ENCODE results near the gene SENP8.

SENP8 gene

DNA sequence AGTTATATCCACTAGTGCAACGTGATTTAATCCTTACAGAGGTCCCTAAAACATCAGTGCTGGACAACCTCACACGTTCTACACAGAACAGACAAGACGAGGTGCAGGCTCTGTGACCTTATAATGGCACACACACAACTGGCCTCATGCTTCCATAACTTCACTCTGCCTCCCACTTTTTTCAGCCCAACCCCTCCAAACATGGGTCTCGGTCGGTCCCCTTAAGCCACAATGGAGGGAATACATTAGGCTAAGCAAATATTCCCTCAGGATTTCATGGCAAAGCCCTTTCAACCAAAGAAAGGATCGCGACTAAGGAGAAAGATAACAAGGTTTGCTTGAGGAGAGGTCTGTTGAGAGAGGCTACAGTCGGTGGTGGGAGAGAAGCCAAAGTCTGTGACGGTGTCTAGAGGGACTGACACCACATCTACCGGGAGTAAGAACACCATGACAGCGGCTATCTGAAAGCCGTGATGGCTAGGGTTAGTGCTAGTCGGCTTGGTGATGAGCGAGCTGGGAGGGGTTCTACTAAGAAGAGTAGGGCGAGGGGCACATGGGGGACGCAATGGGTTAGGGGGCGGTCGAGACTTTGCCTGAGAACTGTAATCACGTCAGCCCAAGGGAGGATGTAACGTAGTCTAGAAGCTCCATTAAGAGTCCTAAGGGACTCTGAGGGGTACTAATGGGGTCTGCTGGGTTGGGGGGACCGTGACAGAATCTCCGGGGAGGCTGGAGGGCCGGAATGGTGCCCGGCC is 1.3 kb upstream of the SENP8 start:
- DNase-seq, result no peak

DNA sequence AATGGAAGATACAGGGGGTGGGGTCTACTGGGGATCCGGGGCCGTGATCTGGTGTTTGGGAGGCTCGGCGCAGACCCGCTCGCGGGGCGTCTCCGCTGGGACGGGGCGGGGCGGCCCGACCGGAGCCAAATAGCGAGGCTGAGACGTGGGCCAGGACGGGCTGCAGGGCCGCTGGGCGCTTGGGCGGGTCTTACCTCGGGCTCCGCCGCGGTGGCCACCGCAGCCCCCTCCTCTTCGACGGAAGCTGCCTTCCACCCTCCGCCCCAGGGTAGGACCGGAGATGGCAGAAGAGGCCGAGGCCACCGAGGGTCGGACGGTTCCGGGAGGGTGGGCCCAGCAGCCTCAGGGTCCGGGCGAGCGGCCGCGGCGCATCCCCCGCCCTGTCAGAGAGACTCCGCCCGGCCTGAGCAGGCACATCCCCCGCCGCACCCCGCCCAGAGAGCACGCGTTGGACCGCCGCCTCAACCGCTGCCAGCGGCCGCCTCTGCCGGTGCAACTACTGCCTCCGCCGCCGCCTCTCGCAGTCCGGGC is 652 bp upstream of the SENP8 start:
- DNase-seq, result peak; percentile 59 to 67

DNA sequence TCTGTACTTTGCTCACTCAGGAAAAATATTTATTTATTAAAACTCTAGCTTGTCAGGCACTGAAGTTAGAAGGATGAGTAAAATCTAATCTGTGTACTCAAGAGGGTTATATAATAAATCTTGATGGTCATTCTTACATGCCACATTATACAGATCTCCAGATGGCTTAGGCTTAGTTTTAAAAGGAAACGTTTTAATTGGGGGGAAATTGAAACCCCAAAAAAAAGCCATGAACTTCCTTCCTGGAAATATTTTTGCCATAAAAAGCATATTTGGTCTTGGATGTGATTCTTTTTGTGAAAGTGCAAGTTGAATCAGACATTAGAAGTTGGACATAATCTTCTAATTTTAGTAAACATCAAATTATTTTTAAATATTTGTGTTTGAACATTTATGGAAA is 6.0 kb downstream of the SENP8 start:
- DNase-seq, result no peak

DNA sequence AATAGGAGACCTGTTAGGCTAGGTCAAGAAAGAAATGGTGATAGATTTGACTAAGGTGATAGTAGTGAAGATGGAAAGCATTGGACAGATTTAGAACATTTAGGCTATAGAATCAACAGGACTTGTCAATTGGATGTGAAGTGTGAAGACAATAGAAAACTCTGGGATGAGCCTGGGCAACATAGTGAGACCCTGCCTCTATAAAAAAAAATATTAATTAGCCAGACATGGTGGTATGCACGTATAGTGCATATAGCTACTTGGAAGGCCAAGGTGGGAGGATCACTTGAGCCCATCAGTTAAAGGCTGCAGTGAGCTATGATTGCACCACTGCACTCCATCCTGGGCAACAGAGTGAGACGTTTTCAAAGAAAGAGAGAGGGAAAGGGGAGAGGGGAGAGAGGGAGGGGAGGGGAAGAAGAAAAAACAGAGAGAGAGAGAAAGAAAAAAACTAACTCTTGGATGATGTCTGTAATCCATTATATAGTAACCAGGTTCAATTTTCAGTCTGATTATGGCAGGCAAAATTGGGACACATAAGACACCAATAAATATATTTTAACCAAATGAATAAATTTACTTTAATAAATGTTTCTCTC is 9.6 kb downstream of the SENP8 start:
- no peak for DNase-seq

DNA sequence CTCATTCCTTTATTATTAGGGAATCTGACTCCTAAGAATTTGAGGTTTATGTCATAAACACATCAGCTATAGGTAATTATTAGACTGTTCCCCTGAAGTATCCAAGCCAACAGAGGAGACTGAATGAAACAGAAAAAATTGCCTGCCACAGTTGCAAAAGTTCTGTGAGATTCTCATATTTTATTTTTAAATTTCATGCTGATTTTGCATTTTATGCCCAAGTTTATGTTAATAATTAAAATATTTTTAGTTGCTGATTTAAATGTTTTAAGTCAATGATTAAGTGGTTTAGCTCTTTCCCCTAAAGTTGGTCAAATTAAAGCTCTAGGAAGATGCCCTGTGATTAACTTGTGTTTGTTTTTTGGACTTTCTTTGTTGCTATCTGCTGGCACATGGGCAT is 10.2 kb downstream of the SENP8 start:
- no peak for DNase-seq

DNA sequence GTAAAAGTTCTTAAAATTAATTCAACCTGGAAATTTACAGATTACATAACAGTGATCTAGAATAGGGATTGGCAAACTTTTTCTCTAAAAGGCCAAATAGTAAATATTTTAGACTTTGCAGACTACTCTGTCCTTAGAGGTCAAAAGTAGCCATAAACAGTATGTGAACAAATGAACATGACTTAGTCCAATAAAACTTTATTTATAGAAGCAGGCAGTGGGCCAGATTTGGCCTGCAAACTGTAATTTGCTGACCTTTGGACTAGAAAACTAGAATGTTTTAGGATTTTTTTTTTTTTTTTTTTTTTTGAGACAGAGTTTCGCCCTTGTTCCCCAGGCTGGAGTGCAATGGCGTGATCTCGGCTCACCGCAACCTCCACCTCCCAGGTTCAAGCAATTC is 12.1 kb downstream of the SENP8 start:
- no peak for DNase-seq

DNA sequence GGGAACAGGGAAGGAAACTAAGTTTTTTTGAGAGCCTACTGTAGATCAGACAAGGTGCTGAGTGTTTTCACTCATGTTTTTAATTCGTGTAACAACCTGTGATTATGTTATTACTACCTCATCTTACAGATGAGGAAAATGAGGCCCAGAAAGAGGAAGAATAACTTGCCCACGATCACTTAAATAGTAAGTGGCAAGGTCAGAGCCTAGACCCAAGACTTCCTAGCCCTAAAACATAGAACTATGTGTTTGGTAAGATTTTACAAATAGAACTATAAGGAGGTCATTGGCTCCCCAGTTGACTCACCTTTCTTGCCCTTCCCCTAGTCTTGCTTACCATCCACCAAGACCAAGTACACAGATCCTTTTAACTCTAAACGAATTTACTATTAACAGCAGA is 13.7 kb downstream of the SENP8 start:
- DNase-seq, result no peak

DNA sequence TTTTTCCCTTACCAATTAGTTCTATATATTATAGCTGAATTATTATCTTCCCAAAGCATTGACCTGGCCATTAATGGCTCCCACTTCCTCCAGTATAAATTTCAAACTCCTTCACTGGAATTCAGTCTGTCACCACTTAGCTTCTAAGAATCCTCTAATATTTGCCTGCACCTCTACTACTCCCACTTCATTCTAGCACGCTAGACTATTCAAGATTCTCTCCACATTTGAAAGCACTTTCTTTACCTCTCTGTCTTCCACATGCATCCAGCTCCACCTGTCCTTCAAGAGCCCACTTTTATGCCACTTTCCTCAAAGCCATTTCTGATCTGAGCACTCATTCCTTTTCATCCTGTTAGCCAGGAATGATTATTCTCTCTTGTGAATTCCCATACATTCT is 15.0 kb downstream of the SENP8 start:
- no peak for DNase-seq

DNA sequence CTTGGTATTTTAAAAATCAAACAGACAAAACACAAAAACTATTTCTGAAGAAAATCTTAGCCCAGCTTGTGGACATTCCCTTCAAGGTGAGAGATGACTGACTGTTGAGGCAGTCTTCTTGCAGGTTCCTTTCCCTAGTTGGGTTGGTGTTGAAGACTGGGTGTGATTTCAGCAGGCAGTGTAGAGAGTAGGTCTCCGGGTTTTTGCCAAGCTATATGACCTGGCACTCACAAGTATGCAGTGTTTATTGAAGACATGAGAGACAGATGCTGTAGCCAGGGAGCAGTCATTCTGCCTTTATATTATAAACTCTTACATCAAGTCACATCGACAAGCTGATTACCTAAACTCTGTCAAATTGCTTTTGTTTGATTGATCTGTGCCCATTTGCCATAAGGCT is 17.5 kb downstream of the SENP8 start:
- DNase-seq, result no peak

DNA sequence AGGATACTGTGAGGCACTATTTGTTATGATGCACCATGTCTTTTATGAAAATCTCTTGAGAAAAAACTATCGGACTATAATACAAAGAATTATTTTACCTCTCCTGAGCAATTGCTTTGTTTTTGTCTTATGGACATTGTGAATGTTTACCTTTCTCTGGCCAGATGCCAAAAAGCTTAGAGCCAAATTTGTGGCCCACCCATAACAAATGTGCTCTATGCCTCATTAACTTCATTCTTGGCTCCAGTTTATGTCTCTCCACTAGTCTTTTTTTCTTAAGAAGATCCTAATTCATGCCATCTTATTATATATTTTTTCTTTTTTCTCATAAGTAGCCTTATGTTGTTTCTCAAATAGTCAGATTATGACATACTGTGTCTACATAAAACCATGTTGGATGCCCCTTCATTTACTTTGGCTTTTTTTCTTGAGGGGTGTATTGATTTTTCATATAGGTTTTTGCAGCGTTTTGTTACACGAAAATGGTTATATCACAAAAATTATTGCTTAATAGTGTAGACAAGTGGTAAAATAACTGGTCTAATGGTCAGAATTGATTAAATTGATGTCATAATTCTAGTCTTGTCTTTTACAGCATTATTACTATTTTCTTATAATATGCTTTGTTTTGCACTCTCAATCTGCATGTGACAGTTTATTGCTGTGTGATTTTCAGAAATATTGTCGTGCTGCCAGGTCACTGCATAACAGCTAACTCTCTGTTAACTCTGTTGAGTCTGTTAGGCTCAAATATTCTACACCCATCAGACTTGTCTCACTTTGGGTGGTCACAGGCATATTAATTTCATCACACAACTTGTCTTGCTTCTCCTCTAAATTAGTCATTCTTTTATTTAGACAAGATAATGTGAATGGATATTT is 18.2 kb downstream of the SENP8 start:
- no peak for DNase-seq

DNA sequence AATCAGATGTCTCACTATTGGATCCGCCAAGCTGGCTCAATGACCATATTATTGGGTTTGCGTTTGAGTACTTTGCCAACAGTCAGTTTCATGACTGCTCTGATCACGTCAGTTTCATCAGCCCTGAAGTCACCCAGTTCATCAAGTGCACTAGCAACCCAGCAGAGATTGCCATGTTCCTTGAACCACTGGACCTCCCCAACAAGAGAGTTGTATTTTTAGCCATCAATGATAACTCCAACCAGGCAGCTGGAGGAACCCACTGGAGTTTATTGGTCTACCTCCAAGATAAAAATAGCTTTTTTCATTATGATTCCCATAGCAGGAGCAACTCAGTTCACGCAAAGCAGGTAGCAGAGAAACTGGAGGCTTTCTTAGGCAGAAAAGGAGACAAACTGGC is 21.5 kb downstream of the SENP8 start:
- DNase-seq, result no peak

DNA sequence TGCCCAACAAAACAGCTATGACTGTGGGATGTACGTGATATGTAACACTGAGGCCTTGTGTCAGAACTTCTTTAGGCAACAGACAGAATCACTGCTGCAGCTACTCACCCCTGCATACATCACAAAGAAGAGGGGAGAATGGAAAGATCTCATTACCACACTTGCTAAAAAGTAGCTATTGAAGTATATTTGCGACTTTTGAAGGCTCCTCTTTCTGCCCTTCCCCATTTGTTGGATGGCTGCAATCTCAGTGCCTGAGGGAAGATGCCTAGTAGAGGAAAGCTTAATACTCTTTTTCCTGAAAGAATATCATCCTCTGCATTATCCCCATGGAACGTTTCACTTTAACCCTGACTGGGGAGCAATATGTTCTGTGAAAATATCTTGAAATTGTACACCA is 21.9 kb downstream of the SENP8 start:
- no peak for DNase-seq

DNA sequence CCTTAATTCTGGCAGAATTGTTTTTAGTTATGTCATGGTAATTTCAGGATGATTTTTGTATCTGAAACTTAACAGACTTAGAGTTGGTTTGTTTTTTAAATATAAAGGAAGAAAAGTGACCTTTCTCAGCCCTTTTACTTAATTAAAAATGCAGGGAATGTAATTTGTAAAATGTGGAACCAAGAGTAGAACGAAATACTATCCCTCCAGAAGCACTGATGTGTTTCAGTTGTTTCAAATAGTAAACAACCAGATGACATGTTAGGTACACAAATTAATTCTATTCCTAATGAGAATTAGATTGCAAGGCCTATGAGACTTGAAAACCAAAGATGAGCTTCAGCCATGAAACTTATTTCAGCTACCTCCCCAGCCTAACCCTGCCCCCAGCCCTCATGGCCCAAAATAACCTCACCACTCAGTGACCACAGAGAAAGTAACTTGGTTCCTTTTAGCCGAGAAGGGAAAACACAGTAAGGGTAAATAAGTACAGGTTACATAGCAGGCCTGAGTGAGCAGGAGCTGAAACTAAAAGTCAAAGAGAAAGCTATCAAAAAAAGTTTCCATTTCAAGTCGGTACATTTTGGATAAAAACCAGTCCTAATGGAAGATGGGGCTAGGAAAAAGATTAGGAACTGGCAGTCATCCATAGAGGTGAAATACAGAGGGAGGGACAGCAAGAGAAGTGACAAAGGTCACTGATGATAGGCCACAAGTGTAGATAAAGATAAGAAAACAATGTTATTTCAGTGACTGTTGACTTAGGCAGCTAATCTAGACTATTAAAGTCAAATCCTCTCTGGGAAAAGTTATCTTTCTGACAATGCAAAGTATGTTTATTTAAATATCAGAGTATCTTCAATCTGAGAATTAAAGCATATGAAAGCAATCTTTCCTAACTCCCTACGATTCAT is 23.2 kb downstream of the SENP8 start:
- no peak for DNase-seq

DNA sequence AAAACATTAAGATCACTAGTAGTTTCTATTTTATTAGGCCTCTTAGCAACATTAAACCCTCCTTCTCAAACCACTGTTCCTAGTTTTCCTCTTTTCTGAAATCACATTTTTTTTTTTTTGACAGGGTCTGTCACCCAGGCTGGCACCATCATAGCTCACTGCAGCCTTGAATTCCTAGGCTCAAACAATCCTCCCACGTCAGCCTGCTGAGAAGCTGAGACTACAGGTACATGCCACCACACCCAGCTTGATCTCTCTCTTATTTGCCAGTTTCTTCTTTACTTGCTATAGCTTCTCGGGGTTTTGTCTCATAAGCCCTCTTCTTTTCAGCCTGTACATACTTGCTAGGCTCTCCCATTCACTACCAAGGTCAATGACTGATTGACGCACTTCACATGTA is 28.0 kb downstream of the SENP8 start:
- DNase-seq, result no peak

DNA sequence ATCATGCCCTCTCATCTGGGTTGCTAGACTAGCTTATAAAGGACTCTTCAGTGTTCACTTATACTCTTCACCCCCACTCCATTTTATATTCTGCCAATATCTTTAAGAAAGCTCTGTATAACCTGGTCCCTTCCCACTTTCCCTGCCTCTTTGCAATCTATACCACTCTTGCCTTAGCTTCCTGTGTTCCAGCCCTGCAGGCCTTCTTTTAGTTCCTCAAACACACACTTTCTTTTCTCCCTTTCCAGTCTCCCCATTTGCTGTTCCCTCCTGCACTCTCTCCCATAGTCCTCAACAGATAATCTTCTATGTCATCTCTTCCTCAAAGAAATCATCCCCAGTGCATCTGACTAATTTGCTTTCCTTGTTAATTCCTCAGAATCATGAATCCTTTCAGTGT is 28.7 kb downstream of the SENP8 start:
- DNase-seq, result no peak

DNA sequence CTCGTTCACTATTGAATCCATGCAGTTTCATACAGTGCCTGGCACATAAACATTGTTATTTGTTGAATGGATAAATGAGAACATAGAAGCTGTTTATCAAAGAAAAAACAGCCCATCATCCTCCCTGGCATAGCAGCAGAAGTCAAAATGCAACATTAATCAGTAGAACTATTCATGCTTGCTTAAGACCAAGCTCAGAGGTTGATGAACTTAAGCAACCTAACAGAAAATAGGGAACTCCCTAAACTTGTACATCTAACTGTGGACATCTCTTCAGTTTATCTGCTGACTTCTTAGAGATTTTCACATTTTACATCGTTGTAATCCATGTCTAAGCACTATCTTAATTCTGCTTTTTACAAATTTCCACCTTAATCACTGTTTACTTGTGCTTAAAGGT is 29.2 kb downstream of the SENP8 start:
- no peak for DNase-seq

DNA sequence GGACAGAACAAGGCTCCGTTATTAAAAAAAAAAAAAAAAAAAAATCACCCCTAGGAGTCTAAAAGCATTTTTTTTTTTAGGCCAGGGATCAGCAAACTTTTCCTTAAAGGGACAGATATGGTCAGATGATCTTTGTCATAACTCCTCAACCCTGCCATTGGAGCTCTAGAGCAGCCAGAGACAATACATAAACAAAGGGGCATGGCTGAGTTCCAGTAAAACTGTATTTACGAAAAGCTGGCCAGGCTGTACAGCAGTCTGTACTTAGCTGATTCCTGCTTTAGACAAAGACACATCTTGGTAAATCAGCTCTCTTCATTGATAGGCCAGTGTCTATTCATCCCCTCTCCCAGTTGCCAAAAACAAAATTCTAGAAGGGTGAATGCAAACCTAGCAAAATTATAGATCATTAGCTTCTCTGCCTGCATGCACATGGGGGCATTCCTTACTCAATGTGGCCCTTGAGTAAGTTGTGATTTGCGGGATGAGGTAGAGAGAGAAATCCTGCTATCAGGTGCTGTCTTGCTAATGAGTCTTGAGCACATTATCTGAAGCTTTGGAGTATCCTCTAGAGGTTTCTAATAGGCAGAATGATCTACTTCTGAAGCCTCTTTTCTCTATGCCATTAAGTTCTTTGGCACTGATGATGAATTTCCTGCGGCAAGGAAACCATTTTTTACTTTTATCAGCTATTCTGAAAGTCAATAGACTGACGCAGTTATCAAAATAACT is 35.2 kb downstream of the SENP8 start:
- no peak for DNase-seq

DNA sequence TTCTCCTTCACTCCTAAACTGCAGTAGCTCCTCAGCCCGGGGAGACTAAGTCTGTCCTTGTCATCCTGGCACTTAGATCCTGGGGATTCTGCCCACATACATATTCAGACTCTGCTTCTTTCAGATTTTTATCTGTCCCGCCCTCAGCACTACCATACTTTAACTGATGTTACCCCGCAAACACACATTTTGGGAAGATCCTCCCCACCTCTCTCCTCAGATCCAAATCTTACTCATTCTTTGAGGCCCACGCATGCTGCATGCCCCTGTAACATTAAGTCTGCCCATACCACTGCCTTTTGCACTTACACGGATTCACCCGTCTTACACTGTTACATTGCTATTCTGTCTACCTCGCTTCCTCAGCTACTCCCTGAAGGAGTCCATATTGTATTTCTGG is 36.1 kb downstream of the SENP8 start:
- no peak for DNase-seq

DNA sequence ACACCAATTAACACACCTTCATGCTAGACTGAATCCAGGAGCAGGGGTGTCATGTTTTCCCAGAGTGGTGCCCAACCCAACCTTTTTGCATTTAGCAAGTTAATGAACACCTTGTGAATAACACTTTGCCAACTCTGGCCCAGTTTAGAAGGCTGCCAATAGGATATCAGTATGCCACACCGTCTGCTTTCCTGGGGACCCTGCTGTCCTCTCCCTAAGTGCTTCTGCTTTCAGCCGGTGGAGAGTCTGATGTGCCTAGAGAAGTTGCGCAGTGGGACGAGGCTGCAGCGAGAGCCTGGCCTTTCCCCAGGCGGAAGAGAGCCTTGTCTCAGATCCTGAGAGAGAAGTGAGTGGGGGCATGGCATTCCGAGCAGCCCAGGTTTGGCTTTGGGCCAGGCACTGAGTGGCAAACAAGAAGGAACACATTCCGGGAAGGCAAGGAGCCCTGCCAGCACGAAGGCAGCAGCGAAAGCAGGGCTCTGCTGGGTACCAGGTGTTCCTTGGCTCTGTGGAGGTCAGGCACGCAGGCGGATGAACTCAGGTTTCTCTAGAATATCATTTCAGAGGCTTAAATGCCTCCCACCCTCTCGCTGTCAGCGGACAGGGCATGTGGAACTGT is 36.9 kb downstream of the SENP8 start:
- no peak for DNase-seq

DNA sequence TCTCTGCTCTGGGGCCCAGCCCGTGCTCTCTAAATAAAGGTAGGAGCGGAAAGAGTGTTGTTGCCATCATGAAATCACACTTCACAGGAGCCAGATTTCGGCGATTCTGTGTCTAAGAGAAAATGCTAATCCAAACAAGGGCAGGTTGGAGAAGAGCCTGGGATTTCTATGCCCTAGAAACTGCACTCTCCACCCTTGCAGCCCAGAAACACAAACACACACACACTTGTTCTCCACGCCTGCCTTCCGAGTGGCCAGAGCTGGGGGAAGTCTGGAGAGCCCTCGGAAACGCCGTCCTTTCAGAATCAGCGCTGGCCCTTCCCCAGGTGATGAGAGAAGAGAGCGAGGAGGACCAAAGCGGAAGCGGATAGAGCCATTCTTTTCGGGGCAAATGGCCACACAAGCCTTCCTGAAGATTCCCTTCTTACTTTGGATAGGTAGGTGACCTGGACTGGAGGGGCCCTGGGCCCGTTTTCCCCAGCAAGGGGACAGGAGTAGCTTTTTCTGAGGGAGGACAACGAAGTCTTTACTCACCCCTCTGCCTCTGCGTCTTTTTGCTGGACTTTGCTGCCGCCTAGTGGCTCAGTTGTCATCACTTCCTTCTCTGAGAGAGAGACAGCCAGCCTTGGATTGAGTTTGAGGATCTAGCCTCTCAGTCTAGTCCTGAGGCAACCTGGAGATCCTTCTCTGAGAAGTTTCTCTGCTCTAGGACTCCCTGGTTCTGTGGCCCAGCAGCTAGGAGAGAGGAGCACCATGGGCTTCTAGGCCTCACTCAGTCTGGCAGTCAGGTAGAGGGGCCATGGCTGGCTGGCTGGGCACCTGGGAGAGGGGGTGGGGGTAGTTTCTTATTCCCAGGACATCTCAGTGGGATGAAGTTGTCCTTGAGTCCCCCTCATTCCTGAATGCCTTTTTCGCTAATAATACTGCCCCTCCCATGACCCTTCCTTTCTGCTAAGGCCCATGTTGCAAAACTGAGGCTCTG is 37.7 kb downstream of the SENP8 start:
- peak; percentile 77 to 79 for DNase-seq

Data from CD4-positive, alpha-beta T cell treated with Interleukin-4 for 1 hour (primary cell).